GM18858 (cell line): ENCODE measurements around the gene EPB41L1.

Source experiments
- ATAC-seq: cut with Tn5 transposase; IDR thresholded peaks from one replicate; pipeline ENCODE4 v1.9.1; 2021; ENCODE audit not compliant: unreplicated experiment

Gene EPB41L1

DNA sequence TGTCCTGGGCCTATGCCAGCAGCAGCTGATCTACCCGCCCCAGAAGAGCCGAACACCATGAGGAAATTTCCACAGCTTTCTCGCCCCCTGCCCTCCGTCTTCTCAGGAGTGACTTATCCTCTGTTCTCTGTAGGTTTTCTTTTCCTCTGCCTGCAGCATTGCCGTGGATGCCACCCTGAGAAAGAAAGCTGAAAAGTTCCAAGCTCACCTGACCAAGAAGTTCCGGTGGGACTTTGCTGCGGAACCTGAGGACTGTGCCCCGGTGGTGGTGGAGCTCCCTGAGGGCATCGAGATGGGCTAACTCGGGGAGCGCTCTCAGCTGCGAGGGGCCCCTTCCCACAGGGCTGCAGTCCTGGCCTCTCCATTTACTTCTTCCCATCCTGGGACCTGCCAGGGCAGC, 100.9 kb downstream of the EPB41L1 start:
- no peak for ATAC-seq

DNA sequence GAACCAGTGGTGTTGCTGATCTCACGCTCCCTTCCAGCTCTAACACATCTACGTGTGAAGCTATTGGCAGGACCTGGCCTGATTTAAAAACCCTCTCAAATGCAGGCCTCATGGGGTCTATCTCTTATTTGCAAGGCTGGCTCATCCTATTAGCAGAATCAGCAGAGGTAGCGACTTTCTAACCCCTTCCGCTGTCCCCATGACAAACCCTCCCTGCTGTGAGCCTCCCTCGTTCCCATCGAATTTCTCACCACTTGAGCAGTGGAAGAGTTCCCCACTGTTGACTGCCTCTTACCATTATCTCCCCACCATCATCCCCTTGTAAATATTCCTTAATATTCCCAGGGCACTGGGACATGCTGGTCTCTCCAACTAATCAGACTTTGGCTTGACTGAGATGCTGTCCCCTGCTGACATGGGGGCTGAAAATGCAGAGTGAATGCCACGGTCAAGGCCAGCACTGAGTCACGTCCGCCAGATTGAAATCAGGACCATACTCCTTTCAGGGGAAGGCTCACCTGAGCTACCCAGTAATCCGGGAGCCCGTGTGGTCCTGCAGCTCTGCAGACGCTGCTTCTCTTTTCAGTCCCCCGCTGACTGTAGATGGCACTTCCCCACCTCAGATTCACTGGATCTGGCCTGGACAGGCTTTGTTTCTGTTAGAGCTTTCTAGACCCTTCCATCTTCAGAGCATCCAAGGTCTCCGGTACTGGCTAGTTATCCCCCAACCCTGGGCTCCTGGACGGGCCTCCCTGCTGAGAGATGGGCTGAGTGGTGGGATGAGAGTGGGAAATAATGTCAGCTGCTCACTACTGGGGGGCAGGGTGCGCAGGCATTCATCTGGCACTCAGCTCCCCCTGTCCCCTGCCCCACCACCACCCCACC, 104.9 kb downstream of the EPB41L1 start:
- no peak for ATAC-seq

DNA sequence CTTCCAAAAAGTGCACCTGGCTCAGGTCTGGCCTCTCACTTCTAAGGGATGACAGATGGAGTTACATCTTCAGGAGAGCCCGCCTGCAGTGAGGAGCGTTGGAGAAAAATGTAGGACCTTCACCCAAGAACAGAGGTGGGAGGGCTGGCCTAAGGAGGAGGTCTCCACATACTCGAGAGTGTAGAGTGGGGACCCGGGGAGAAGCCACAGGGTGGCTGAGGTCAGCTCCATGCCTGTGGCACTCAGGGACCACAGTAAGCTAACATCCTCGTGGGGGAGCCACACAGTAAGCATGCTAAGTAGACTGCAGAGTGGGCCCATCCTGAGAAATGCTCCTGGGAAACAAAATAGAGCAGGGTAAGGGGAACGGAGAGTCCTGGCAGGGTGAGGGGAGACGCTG, 105.8 kb downstream of the EPB41L1 start:
- ATAC-seq, result no peak

DNA sequence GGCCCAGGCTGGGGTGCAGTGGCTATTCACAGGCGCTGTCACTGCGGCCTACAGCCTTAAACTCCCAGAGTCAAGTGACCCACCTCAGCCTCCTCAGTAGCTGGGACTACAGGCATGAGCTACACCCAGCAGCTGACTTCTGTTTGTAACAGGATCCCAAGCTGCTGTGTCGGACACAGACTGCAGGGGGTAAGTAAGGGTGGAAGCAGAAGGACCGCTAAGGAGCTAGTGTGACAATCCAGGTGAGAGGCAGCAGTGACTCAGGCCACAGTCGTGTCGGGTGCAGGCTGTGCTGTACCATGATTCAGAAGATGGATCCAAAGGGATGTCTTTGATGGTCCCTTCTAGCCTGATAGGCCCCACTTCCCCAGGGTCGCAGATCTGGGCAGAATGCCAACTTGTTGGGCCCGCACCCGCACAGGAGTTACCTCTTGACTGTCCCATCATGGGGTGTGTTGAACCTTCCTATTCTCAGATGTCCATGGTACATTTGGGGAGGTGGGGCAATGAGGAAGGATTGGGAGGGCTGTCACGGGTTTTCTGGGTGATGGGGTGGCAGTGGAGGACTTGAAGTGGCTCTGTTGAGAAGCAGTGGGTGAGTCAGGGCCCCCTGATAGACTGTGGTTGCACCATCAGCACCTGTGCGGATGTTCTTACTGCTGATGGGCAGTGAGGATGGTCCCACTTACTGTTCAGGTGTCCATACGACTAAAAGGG, 107.0 kb downstream of the EPB41L1 start:
- ATAC-seq, result no peak

DNA sequence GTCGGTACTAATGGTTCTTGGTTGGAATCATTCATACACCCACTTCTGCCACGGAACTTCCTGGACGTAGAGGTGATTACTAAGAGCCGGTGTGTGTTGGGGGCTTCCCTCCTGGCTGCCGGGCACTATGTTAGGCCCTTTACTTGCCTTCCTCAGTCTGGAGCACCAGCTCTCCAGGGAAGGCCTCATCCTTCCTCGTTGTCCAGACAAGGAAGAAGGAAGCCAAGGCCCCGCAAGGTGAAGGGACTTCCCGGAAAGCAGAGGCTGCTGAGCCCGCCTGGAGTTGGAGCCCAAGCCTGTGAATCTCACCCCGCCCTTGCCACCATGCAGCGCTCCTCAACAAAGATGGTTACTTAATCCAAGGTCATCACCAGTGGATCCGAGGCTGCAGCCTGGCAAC, 107.9 kb downstream of the EPB41L1 start:
- no peak for ATAC-seq

DNA sequence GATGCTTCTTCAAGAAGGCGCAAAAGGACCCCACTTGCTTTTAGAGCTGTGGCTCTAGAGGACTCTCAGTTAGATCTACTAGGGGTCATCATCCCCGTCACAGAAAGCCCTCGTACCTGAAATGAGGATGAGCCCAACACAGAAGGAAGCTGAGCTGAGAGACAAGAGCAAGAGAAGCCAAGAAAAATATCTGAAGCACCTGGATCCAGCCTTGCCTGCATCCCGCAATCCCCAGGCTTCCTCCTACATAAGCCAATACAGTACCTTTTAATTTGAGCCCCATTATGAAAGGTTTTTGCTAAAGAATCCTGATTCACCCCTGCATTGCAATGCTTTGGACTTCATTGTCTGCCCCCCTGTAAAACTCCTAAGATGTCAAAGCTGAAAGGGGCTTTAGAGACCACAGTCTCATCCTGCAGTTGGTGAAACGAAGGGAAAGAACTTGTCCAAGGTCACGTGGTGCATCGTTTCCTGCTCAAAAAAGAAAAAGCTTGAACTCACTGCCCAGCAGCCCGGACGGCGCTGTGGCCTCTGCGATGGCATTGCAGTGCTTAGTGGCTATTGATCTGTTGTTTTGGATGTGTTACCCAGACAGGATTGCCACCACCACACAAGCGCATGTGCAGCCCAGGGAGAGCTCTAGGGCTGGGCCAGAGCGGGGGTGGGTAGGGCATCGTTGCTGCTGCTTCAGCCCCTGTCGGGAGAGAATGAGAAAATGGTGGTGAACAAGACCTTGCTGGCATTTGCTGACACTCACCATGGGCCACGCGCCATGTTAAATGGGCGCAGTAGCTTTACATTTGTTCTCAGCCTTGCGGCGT, 110.1 kb downstream of the EPB41L1 start:
- ATAC-seq, result no peak

DNA sequence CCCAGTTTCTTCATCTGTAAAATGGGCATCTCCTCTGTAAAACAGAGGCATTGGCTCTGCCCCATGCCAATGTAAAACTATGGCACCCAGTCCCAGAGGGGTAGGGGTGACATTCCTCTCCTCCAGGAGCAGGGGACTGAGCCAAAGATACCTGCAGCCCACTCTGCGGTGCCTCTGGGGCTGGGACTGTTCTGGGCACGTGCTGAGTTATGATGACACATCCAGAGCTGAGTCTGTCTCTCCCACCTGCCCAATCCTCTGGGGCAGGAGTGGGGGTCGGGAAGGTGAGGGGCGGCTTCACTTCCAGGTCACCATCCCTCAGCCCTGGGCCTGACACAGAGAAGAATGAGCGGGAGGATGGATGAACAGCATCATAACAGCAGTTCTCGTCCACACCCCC, 111.6 kb downstream of the EPB41L1 start:
- ATAC-seq, result no peak

DNA sequence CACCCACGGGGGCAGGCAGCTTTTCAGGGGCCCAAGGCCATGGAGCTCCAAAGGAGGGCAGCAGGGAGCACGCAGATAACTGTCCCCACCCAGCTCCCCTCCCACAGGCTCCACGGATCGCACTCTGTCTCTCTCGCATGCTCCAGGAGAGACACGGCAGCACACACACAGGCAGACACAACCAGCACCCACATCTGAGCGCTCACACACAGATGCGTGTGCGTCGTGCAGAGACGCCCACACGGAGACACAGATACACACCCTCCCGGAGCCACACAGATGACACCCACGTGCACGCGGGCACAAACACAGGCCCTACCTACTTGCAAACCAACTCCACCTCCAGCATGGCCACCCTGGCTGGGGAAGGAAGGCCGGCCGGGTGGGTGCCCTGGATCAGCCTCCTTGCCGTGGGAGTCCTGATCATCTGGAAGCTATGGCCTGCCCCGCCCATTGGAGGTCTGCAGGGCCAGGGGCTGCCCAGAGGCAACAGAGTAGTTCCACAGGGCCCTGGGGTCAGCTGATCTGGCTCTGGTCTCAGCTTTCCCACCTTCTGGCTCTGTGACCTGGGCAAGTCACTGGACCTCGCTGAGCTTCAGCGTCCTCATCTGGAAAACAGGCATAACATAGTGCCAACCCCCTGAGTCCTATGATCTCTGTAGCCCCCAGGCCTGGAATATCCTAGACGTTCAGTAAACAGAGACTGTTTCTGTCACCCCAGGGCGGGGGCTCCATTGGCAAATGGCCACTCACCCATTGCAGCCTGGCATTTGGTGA, 113.3 kb downstream of the EPB41L1 start:
- ATAC-seq, result no peak

DNA sequence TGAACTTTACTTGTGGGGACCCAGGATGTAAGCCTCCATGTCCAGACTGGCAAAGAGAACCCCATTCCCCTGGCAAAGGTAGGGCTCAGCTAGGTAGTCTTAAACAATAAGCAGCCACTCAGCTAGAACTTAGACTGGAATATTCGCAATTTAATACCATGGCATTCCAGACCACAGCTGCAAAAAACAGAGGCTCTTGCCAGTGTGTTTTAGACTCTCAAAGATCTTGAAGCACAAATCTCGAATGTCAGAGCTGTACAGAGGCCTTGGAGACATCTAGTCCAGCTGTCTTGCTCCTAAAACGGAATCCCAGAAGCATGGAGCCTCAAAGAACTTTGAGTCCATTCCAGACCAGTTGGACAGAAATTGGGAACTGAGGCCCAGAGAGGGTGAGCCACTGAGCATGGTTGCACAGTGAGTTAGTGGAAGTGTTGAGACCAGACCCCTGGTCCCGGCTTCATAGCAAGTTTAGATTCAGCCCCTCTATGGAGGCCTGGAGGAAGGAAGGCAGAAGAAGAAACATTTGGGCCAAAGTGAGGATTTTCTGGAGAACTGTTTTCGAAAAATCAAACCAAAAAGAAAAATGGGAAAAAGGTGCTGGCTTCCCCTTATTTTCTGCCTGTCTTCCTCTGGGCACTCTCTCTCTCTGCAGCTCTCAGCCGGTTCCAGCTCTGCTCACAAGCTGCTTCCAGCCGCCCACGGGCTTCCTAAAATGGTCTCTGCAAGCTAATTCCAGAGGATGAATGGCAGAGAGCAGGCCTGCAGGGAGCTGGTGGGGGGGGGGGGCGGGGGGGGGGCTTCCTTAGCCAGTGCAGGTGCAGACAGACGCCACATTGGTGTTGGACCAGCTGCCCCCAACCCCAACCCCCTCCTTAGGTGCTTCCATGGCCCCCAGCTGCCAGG, 114.2 kb downstream of the EPB41L1 start:
- no peak for ATAC-seq

DNA sequence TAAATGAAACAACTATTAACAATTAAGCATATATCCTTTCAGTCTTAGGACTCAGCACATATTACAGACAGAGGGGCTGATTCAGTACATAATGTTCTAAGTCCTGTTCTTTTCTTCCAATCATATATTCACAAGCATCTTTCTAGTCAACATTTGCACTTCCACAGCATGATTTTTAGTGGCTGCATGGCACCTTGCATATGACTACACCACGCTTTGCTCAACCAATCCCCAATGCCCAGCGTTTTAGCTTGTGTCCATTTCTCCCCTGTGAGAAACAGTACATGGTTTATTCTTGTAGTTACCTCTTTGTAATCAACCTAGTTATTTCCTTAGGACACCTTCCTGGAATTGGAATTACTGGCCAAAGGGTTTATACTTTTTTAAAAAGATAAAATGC, 115.0 kb downstream of the EPB41L1 start:
- no peak for ATAC-seq

DNA sequence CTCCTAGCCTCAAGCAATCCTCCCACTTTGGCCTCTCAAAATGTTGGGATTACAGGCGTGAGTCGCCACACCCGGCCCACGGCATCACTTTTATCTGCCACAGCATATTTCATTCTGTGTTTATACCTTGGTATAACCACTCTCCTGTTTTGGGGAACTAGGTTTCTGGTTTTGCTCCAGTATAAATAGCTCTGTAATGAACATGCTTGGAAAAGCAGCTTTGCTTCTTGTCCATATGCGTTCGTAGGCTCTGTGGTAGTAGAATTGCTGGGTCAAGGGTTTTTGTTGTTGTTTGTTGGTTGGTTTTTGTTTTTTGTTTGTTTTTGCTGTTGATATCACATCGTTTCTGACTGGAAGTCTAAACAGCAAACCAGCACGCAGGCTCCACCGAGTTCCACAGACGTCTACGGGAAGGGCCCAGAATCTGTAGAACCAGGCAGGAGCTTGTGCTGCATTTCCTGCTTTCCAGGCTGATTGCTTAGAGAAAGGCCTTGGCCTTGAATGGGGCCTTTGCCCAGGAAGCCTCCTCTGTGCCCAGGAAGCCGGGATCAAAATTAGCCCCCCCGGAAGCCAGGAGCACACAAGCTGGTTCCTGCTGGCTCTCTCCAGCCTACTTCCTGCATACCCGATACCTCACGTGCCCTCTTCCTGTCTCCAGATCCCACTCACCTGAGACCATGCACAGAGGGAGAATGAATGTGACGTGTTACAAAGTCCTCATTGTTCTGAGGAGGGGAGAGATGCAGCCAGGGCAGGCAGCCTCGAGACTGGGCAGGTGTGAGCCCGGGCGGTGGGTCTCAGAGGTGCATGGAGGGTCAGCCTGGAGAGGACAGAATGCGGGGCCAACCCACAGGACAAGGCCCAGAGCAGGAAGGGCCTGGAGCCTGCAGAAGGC, 116.5 kb downstream of the EPB41L1 start:
- ATAC-seq, result no peak

DNA sequence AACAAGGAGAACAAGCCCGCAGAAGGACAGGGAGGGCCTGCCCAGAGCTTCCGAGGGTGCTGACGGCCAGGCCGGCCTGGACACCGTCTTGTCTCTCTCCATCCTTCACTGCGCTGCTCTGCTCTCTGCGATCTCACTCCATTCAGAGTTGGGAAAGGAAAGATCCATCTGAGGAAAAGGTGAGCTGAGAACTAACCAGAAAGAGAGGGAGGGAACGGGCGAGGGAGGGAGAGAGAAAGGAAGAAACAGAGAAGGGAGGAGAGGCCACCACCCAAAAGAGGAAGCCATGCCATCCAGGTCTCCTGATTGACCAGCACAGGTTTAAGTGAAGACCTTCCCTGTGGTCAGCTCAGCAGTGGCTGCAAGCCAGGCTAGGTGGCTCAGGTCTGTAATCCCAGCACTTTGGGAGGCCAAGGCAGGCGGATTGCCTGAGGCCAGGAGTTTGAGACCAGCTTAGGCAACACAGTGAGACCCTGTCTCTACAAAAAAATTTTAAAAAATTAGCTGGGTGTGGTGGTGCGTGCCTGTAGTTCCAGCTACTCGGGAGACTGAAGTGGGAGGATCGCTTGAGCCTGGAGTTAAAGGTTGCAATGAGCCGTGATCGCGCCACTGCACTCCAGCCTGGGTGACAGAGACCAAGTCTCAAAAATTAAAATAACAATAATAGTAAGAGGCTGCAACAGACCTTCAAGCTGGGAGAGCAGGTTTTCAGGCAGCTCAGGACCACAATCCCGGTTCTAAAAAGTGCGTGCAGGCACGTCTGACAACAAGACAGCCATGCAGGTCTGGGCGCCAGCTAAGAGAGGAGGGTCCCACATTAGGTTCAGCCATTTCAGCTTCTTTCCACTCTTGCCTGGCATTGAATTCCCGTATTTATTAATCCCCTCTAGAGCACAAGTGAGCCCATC, 117.4 kb downstream of the EPB41L1 start:
- no peak for ATAC-seq

DNA sequence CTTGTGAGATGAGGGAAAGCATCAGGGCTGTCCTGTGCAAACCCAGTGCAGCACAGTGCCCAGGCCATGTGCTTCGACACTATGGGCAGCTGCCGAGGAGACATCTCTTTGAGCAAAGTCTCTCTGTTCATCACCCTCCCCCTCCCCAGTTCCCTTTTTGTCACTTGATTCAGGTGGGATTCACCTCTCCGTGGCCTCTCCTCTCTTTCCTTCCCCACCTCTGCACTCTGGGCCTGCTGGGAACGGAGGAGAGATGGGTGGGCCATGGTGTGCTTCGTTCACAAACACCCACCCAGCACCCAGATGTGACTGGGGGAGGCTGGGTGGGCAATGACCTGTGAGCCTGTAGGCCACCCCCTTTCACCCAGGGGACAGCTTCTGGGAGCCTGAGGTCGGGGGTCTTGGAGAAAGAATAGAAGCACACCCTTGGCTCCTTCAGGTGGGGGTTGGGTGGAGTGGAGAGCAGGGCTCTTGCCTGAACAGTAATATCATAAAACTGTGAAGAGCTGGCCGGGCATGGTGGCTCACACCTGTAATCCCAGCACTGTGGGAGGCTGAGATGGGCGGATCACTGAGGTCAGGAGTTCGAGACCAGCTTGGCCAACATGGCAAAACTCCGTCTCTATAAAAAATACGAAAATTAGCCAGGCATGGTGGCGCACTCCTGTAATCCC, 118.1 kb downstream of the EPB41L1 start:
- no peak for ATAC-seq

DNA sequence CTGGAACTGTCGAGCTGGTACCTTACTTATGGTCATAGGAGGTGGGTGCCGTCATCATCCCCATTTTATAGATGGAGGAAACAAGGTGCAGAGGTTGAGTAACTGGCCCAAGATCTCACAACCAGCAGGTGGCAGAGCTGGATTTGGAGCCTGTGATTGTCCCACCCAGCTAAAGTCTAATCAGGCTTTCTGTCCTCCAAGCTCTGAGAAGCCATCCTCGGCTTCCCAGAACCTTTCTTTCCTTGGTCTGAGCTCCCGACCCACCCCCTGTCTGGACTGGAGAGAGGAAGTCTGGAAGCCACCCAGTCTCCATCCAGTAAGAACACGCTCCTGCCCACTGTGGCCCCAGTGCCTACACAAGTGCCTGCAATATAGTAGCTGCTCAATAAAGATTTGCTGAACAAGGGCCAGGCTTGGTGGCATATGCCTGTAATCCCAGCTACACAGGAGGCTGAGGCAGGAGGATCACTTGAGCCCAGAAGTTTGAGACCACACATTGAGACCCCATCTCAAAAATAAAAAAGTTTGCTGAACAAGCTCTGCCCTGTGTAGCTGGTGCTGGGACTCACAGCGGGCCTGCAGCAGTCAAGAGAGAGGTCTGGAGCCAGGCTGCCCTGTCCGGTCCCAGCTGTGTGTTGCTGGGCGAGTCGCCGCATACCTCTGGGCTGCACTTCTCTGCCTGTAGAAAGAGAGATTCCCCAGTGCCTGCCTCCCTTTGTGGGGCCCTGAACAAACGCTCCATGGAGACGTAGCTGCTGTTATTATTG, 119.1 kb downstream of the EPB41L1 start:
- no peak for ATAC-seq

DNA sequence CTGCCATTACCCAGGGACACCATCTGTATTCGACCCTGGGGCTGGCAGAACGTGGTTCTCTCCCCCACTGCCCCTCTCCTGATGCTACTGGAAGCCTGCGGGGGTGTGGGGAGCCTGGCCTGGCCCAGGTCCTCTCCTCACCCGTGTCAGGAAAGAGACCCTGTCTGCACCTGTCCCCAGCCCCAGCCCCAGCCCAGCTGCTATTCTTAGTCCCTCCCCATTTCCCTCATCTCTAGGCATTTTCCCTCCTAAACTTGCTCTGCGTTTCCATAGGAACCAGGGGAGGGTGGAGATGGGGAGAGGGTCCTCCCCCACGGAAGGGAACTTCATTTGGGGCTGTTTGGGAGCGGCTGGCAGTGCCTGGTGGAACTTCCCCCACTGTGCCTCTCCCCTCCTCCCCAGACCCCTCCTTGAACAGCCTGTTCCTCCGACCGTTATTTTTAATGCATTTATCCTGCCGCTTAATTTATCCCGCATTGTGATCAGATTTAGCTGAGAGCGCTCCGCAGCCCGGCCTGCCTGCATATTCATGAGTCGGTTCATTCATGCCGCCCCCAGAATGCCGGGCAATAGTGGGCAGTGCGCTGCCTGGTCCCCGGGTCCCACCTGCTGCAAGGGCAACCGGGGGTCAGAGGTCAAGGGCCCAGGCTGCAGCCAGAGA, 119.8 kb downstream of the EPB41L1 start:
- no peak for ATAC-seq

DNA sequence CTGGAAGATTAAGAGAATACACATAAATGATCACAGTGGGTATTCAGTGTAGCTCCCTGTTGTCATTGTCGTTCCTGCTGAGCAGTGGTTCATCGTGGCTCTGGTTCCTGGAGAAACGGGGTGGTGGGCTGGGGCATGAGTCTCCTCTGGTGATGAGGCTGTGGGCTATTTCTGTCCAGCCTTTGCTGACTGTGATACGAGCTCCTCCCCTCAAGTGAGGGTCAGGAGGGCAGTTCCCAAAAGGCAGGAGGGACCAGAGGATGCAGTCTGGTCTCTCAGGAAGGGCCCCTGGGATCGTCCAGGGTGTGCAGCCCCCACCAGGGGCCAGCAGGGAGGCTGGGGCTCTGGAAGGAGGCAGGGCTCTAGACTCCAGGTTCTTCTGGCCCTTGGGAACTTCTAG, 120.5 kb downstream of the EPB41L1 start:
- no peak for ATAC-seq
